C4-2B (cell line): ENCODE results near the gene NELFCD.

ENCODE experiments used
- CTCF ChIP-seq: fragments of 450-650 bp; conservative IDR thresholded peaks from 2 replicates; pipeline ENCODE4 v1.5.1; 2017; ENCODE audit warnings: mild to moderate bottlenecking
- ZFX ChIP-seq: fragments of 450-650 bp; IDR thresholded peaks from 2 replicates; pipeline ENCODE4 v1.6.1; 2017

- TF ChIP-seq CTCF, result no peak
- TF ChIP-seq ZFX, result no peak
These were observed 44.0 kb downstream of the NELFCD start for GRCh38 chr20:59025086-59025485.
